Colon (tissue), 2 donors: ENCODE results near the gene VPS35L.

Source experiments
- FAIRE-seq: peaks from 2 replicates; lab custom pipeline; 2012; peaks lifted over from hg19 to GRCh38; lab: Jason Lieb, UNC
- donor health status: control.
- donor health status: control.

Gene VPS35L

GRCh38 chr16:19749571-19750080 lies 194.1 kb downstream of the VPS35L start:
- no peak for FAIRE-seq
